PC-9 (cell line): ENCODE data around the gene CHAD. TPM values are rescaled to one million over a fixed set of nuclear protein-coding genes. Genes with fewer than 3 reads are reported as not detected.

ENCODE experiments used
- BruUV-seq: library from RNA; stranded (reverse); fragments of 400-500 nt; replicated peaks from 2 replicates; lab custom pipeline; 2021; lab: Mats Ljungman, UMichigan
- CTCF ChIA-PET: fragments of 300-600 bp; sonication (Branson Sonifier 250); formaldehyde crosslinking; loops from one replicate; lab custom pipeline; 2022; ENCODE audit warnings: antibody characterized with exemption; lab: Charles Lee
- POLR2A ChIA-PET: fragments of 300-600 bp; sonication (Branson Sonifier 250); formaldehyde crosslinking; loops from one replicate; lab custom pipeline; 2022; ENCODE audit warnings: antibody characterized with exemption; ENCODE audit not compliant: unreplicated experiment; lab: Charles Lee
- DNase-seq, 2 experiments: peaks; one replicate each; pipeline versions ENCODE4 v3.0.0 to v3.0.0-alpha.2; 2015 to 2022; ENCODE audit warnings: mixed read lengths in 1 of 2
- H2AFZ ChIP-seq: fragments of 200-600 bp; sonication (generic); 2 replicates; pipeline ENCODE4 v1.8.1; 2017; ENCODE audit warnings: antibody characterized with exemption
- H3F3A ChIP-seq: fragments of 200-600 bp; sonication (generic); 2 replicates; pipeline ENCODE4 v1.8.1; 2017; ENCODE audit warnings: antibody characterized with exemption, mild to moderate bottlenecking, low read depth; ENCODE audit not compliant: insufficient read depth
- H3K27ac ChIP-seq: fragments of 200-600 bp; sonication (generic); 2 replicates; pipeline ENCODE4 v1.6.1; 2016; ENCODE audit warnings: mixed run types
- H3K27me3 ChIP-seq: fragments of 200-600 bp; sonication (generic); 2 replicates; pipeline ENCODE4 v1.6.1; 2016; ENCODE audit warnings: low read depth, mixed run types; ENCODE audit not compliant: insufficient read depth
- H3K36me3 ChIP-seq: fragments of 200-600 bp; sonication (generic); 2 replicates; pipeline ENCODE4 v1.6.1; 2016; ENCODE audit warnings: low read depth, mixed run types
- H3K4me1 ChIP-seq: fragments of 200-600 bp; sonication (generic); replicated peaks from 2 replicates; pipeline ENCODE4 v1.6.1; 2016; ENCODE audit warnings: mixed run types; ENCODE audit not compliant: insufficient read depth
- H3K4me2 ChIP-seq: fragments of 200-600 bp; sonication (generic); 2 replicates; pipeline ENCODE4 v1.6.1; 2017; ENCODE audit warnings: mixed run types
- H3K4me3 ChIP-seq: fragments of 200-600 bp; sonication (generic); 2 replicates; pipeline ENCODE4 v1.6.1; 2016; ENCODE audit warnings: mixed run types
- H3K79me2 ChIP-seq: fragments of 200-600 bp; sonication (generic); 2 replicates; pipeline ENCODE4 v1.6.1; 2017; ENCODE audit warnings: low read depth, mixed run types
- H3K9me2 ChIP-seq: fragments of 200-600 bp; sonication (generic); 2 replicates; pipeline ENCODE4 v1.8.1; 2017; ENCODE audit warnings: mild to moderate bottlenecking; ENCODE audit not compliant: insufficient read depth
- H3K9me3 ChIP-seq: fragments of 200-600 bp; sonication (generic); 2 replicates; pipeline ENCODE4 v1.8.1; 2016; ENCODE audit warnings: low read depth; ENCODE audit not compliant: insufficient read depth
- H4K20me1 ChIP-seq: fragments of 200-600 bp; sonication (generic); 2 replicates; pipeline ENCODE4 v1.8.1; 2017; ENCODE audit not compliant: insufficient read depth
- EZH2 ChIP-seq: fragments of 200-600 bp; sonication (generic); IDR thresholded peaks from 2 replicates; pipeline ENCODE4 v1.8.0; 2017; ENCODE audit warnings: antibody characterized with exemption, low read depth
- intact Hi-C: fragments of 100-400 bp; cut with micrococcal nuclease; formaldehyde crosslinking; loops from one replicate; pipeline ENCODE4 v1.10.0; 2022; ENCODE audit not compliant: unreplicated experiment
- total RNA-seq: library from RNA; stranded (reverse); gene quantifications from 2 replicates; pipeline ENCODE4 v1.2.3, GENCODE V29; 2021
- TF ChIP-seq, protein P1 (sequence below): fragments of 200-600 bp; sonication (generic); conservative IDR thresholded peaks from 2 replicates; pipeline ENCODE4 v1.6.1; 2017; ENCODE audit warnings: mixed run types, antibody characterized with exemption, mild to moderate bottlenecking, moderate library complexity

Gene CHAD
- total RNA-seq, 1 experiment from 2014 or later, result not detected

DNA sequence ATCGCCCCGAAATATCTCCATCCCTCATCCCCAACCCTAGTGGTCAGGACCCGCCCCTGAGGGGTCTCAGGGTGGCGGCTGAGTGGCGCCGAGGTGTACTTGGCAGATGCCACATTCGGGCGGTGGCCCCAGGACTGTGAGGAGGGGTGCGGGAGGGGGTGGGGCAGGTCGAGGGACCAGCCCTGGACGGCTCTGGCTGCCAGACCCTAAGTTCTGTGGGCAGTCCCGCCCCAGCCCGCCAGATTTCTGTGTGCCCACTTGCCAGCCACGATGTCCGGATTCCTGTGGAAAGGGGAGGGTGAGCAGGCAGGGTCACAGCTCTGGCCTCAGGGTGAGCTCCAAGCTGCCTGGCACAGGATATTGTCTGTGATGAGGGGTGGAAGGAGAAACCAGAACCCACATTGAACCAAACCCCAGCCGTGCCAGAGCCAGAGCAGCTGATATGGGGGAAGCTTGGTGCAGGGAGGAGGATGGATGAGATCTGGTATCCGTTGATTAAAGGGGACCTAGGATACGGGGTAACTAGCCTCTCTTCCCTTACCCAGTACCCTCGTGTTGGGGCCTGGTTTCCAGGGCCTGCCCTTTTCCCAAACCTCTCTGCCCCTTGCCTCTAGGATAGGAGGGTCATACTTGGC is 1.1 kb upstream of the CHAD start:
- BruUV-seq, result no TSS peak
- DNase-seq, result no peak
- Histone ChIP-seq H3K4me1 (0 out of 2 replicates have a peak, but pooled peaks cover 4% of the 10 kb centered on the region), H3K4me3 (no peak overlapping the region), H3K9me2 (no peaks in the 10 kb centered on the region), H4K20me1 (no peaks in the 10 kb centered on the region), H3K27ac (no peak overlapping the region), H3K79me2 (no peaks in the 10 kb centered on the region), H3F3A (peaks cover 19% of the 10 kb centered on the region; the same call in 1 of the 2 replicates), H2AFZ (no peak overlapping the region), H3K36me3 (peaks cover 8% of the 10 kb centered on the region; the same call in 1 of the 2 replicates), H3K27me3 (no peaks in the 10 kb centered on the region), H3K4me2 (no peak overlapping the region), H3K9me3 (no peaks in the 10 kb centered on the region)
- TF ChIP-seq, protein P1, sequence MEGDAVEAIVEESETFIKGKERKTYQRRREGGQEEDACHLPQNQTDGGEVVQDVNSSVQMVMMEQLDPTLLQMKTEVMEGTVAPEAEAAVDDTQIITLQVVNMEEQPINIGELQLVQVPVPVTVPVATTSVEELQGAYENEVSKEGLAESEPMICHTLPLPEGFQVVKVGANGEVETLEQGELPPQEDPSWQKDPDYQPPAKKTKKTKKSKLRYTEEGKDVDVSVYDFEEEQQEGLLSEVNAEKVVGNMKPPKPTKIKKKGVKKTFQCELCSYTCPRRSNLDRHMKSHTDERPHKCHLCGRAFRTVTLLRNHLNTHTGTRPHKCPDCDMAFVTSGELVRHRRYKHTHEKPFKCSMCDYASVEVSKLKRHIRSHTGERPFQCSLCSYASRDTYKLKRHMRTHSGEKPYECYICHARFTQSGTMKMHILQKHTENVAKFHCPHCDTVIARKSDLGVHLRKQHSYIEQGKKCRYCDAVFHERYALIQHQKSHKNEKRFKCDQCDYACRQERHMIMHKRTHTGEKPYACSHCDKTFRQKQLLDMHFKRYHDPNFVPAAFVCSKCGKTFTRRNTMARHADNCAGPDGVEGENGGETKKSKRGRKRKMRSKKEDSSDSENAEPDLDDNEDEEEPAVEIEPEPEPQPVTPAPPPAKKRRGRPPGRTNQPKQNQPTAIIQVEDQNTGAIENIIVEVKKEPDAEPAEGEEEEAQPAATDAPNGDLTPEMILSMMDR, result no peak
- TF ChIP-seq EZH2, result no peak
- ChIA-PET CTCF (no interaction called here), POLR2A (no interaction called here)
- intact Hi-C loops, result loop anchor here (10.0 kb wide), 2 partner anchors 195 to 375 kb away; partner anchors contain the start of genes PDK2 and TMEM92

DNA sequence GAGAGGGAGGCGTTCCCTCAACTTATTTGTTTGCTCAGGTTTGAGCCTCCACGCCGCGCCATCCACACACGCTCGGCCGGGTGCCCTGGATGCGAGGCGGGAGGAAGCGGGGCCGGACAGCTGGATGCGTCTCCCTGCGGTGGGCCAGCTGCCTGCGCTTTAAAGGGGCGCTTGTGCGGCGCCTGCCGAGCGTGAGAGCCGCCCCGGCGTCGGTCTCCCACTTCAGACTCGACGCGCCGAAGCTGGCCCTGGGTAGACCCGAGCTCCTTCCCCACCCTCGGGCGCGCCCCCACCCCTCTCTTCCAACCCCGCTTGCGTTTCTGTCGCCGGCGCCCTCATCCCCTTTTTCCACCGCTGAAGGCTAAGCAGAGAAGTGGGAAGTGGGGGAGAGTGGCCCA is 527 bp upstream of the CHAD start:
- Histone ChIP-seq H3K4me2 (no peak overlapping the region), H3K36me3 (peaks cover 8% of the 10 kb centered on the region; the same call in 1 of the 2 replicates), H3K27ac (no peak overlapping the region), H3K9me3 (no peaks in the 10 kb centered on the region), H3K27me3 (no peaks in the 10 kb centered on the region), H3K4me1 (0 out of 2 replicates have a peak, but pooled peaks cover 4% of the 10 kb centered on the region), H3F3A (peaks cover 14% of the 10 kb centered on the region; the same call in 1 of the 2 replicates), H4K20me1 (no peaks in the 10 kb centered on the region), H3K79me2 (no peaks in the 10 kb centered on the region), H3K9me2 (no peaks in the 10 kb centered on the region), H2AFZ (no peak overlapping the region), H3K4me3 (no peak overlapping the region)
- DNase-seq, result no peak
- no peak for TF ChIP-seq EZH2
- TF ChIP-seq, protein P1, result no peak
- ChIA-PET POLR2A (no interaction called here), CTCF (no interaction called here)
- BruUV-seq, result no TSS peak
- intact Hi-C loops, result no loop called here

DNA sequence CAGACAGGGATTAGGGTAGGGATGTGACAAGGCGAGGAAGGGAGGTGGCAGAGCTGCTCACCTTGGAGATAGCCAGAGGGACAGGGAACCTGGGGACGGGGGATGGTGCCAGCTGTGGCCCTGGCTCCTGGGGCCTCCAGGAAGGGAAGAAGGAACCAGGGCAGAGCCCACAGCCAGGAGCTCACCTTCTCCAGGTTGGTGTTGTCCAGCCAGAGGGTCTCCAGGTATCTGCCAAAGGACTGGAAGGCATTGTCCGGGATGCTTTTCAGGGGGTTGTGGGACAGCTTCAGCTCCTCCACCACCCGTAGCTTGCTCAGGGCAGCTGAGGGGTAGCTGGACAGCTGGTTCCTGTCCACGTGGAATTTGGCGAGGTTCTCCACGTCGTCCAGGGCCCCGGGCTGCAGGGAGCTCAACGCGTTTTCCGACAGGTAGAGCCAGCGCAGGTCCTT is 801 bp downstream of the CHAD start:
- Histone ChIP-seq H4K20me1 (no peaks in the 10 kb centered on the region), H3K27ac (no peak overlapping the region), H2AFZ (no peak overlapping the region), H3K9me2 (no peaks in the 10 kb centered on the region), H3K4me3 (no peak overlapping the region), H3K27me3 (no peaks in the 10 kb centered on the region), H3K4me1 (0 out of 2 replicates have a peak, but pooled peaks cover 4% of the 10 kb centered on the region), H3K79me2 (no peaks in the 10 kb centered on the region), H3K36me3 (peaks cover 11% of the 10 kb centered on the region; the same call in 1 of the 2 replicates), H3K4me2 (no peak overlapping the region), H3F3A (peaks cover 12% of the 10 kb centered on the region; the same call in 1 of the 2 replicates), H3K9me3 (no peaks in the 10 kb centered on the region)
- intact Hi-C loops, result no loop called here
- ChIA-PET CTCF (no interaction called here), POLR2A (interaction anchor here (0.6 kb wide), 1 partner anchor 403 kb away, joined by 9 read pairs; no protein-coding TSS in a partner anchor)
- no peak for TF ChIP-seq EZH2
- TF ChIP-seq, protein P1, result no peak
- BruUV-seq, result no TSS peak
- no peak for DNase-seq
